ENCODE measurements around the gene RNF5.
A peak's percentile ranks its signal among the peaks of the same experiment; 100 is the strongest.

GRCh38 chr6:32129297-32130088 is 48.7 kb upstream of the RNF5 start:
- no peak for TF ChIP-seq ZNF571 (tag by site-specific recombination; IDR thresholded peaks at IDR 0.05)
- no peak for TF ChIP-seq ELK4 (IDR thresholded peaks at IDR 0.05; ENCODE audit: borderline replicate concordance, low read depth, low read length)
- no peak for TF ChIP-seq CTCF (tag by site-specific recombination; IDR thresholded peaks at IDR 0.05)
- TF ChIP-seq REST (tag by site-specific recombination; IDR thresholded peaks at IDR 0.05), result peak; percentile 31; the same call in 1 of the 2 replicates

All from HEK293 (cell line).